Vagina (tissue), 2 donors: ENCODE measurements around the gene TEKT3. TPM values are rescaled to one million over a fixed set of nuclear protein-coding genes. Genes with fewer than 3 reads are reported as not detected.

Source experiments
- DNase-seq, 2 donors: peaks; one replicate each; pipeline ENCODE4 v3.0.0-alpha.2; 2017; ENCODE audit errors: extremely low spot score in 2 of 2
- H3K27ac ChIP-seq: fragments of 200-600 bp; sonication (generic); one replicate; pipeline ENCODE4 v1.5.1; 2019
- H3K27me3 ChIP-seq: fragments of 200-600 bp; sonication (generic); one replicate; pipeline ENCODE4 v1.5.1; 2019
- H3K36me3 ChIP-seq, 2 donors: fragments of 200-600 bp; sonication (generic); one replicate each; pipeline ENCODE4 v1.5.1; 2017 to 2019
- H3K4me1 ChIP-seq: fragments of 200-600 bp; sonication (generic); one replicate; pipeline ENCODE4 v1.5.1; 2019
- H3K4me3 ChIP-seq, 2 donors: fragments of 200-600 bp; sonication (generic); 1 replicate in 1 of 2; 2 replicates in 1 of 2; pipeline ENCODE4 v1.5.1; 2016 to 2019
- H3K9me3 ChIP-seq: fragments of 200-600 bp; sonication (generic); one replicate; pipeline ENCODE4 v1.5.1; 2019
- CTCF ChIP-seq, 3 experiments: fragments of 450-650 bp in 2 of 3; fragments of 200-600 bp in 1 of 3; sonication (generic) in 1 of 3; IDR thresholded peaks; one replicate each; pipeline ENCODE4 v1.5.1; 2017 to 2019; ENCODE audit warnings: antibody characterized with exemption in 3 of 3, mild to moderate bottlenecking in 2 of 3, moderate library complexity in 2 of 3
- POLR2A ChIP-seq, 2 donors: fragments of 450-650 bp; IDR thresholded peaks; one replicate each; pipeline ENCODE4 v1.6.1; 2017; ENCODE audit warnings: antibody characterized with exemption in 2 of 2, mild to moderate bottlenecking in 2 of 2, moderate library complexity in 2 of 2
- POLR2AphosphoS5 ChIP-seq, 2 donors: sonication (generic); formaldehyde crosslinking; IDR thresholded peaks; one replicate each; pipeline ENCODE4 v1.9.0; 2017; ENCODE audit warnings: antibody characterized with exemption in 2 of 2, mild to moderate bottlenecking in 2 of 2, low read depth in 1 of 2; ENCODE audit not compliant: insufficient read depth in 1 of 2
- intact Hi-C: fragments of 100-400 bp; cut with DNase I; formaldehyde crosslinking; loops from one replicate; pipeline ENCODE4 v1.15.1; 2023
- total RNA-seq: library from RNA; depleted of rRNA; stranded (reverse); fragments of >200 nt; gene quantifications from one replicate; pipeline ENCODE4 v1.2.3, GENCODE V29; 2016

The TEKT3 gene
- total RNA-seq, 1 donor from 2014 or later, result not detected

- Histone ChIP-seq H3K9me3 (no peaks in the 10 kb centered on the region), H3K27ac (no peak overlapping the region), H3K27me3 (no peaks in the 10 kb centered on the region), H3K4me1 (no peaks in the 10 kb centered on the region), H3K36me3 (no peaks in the 10 kb centered on the region), H3K4me3 (no peak overlapping the region)
- intact Hi-C loops, result no loop called here
- TF ChIP-seq POLR2AphosphoS5 (IDR thresholded peaks at IDR 0.05; ENCODE audit: insufficient read depth in 1 of 2, low read depth in 1 of 2) (no peak), POLR2A (IDR thresholded peaks at IDR 0.05) (no peak), CTCF (IDR thresholded peaks at IDR 0.05) (no peak)
- DNase-seq, result no peak
These were observed 6.0 kb downstream of the TEKT3 start for GRCh38 chr17:15335446-15335845.

GRCh38 chr17:15334266-15334665 lies 7.1 kb downstream of the TEKT3 start:
- Histone ChIP-seq H3K4me1 (no peaks in the 10 kb centered on the region), H3K36me3 (no peaks in the 10 kb centered on the region), H3K27me3 (no peaks in the 10 kb centered on the region), H3K4me3 (no peak overlapping the region), H3K27ac (no peak overlapping the region), H3K9me3 (no peaks in the 10 kb centered on the region)
- no peak for TF ChIP-seq POLR2AphosphoS5 (IDR thresholded peaks at IDR 0.05; ENCODE audit: insufficient read depth in 1 of 2, low read depth in 1 of 2)
- no peak for TF ChIP-seq POLR2A (IDR thresholded peaks at IDR 0.05)
- no peak for TF ChIP-seq CTCF (IDR thresholded peaks at IDR 0.05)
- intact Hi-C loops, result no loop called here
- DNase-seq, result no peak

GRCh38 chr17:15332338-15332737 lies 9.1 kb downstream of the TEKT3 start:
- Histone ChIP-seq H3K4me3 (no peak overlapping the region), H3K36me3 (no peaks in the 10 kb centered on the region), H3K9me3 (no peaks in the 10 kb centered on the region), H3K27ac (no peak overlapping the region), H3K4me1 (no peaks in the 10 kb centered on the region), H3K27me3 (no peaks in the 10 kb centered on the region)
- DNase-seq, result no peak
- TF ChIP-seq POLR2AphosphoS5 (IDR thresholded peaks at IDR 0.05; ENCODE audit: insufficient read depth in 1 of 2, low read depth in 1 of 2) (no peak), CTCF (IDR thresholded peaks at IDR 0.05) (no peak), POLR2A (IDR thresholded peaks at IDR 0.05) (no peak)
- intact Hi-C loops, result no loop called here

GRCh38 chr17:15323131-15323530 lies 18.3 kb downstream of the TEKT3 start:
- Histone ChIP-seq H3K4me3 (no peak overlapping the region), H3K27me3 (no peaks in the 10 kb centered on the region), H3K9me3 (no peaks in the 10 kb centered on the region), H3K27ac (peak overlapping the region; percentile 59), H3K36me3 (no peaks in the 10 kb centered on the region), H3K4me1 (peaks cover 7% of the 10 kb centered on the region)
- intact Hi-C loops, result no loop called here
- DNase-seq, result no peak
- TF ChIP-seq POLR2AphosphoS5 (IDR thresholded peaks at IDR 0.05; ENCODE audit: insufficient read depth in 1 of 2, low read depth in 1 of 2) (no peak), POLR2A (IDR thresholded peaks at IDR 0.05) (no peak), CTCF (IDR thresholded peaks at IDR 0.05) (no peak)

GRCh38 chr17:15321556-15322251 lies 19.7 kb downstream of the TEKT3 start:
- Histone ChIP-seq H3K27ac (peak overlapping the region; percentile 64), H3K4me3 (no peak overlapping the region), H3K4me1 (peaks cover 7% of the 10 kb centered on the region), H3K36me3 (no peaks in the 10 kb centered on the region), H3K9me3 (no peaks in the 10 kb centered on the region), H3K27me3 (no peaks in the 10 kb centered on the region)
- no peak for DNase-seq
- intact Hi-C loops, result no loop called here
- TF ChIP-seq CTCF (IDR thresholded peaks at IDR 0.05) (no peak), POLR2AphosphoS5 (IDR thresholded peaks at IDR 0.05; ENCODE audit: insufficient read depth in 1 of 2, low read depth in 1 of 2) (no peak), POLR2A (IDR thresholded peaks at IDR 0.05) (no peak)
